ENCODE results near the gene ARFRP1.
"Not testable (repeated sequence)": the region's sequence is repeated elsewhere in the genome, so short reads cannot be mapped to it uniquely, and the experiment has no call there.

ARFRP1 gene

DNA sequence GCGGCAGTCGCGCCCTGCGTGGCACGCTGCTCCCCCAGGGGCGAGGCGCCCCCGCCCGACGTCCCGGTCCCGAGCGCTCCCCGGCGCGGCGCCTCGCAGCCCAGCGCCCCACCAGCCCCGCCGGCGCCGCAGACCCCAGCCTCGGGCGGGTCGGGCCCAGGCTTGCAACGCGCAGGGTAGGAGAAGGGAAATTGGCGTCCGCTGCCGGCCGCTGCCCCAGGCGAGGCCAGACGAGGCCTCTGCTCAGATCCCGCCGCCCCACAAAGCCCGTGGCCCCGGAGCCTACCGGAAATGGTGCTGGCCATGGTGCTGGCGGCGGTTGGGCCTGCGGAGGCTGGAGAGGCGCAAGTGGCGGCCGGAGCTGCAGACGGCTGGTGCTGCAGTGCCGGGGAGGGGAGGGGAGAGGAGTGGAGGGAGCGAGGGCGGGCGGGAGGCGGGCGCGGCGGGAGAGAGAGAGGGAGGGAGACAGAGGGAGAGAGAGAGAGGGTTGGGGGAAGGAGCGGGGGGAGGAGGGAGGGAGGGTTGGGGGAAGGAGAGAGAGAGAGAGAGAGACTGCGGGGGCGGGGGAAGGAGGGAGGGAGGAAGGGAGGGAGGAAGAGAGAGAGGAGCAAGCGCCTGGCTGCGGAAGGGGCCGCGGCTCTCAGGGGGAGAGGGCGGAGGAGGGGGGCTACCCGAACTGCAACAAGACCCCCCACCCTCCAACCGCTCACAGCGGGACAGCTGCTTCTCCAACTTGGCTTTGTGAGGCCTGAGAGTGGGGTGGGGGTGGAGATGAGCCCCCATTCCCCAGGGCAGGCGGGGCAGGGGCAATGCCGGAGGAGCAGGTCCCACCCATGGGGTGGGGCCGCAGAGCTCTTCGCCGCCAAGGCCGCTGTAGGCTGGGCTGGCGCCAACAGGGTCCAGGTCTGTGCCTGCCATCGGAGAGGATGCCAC is 54.5 kb downstream of the ARFRP1 start, which contains the start of gene STMN3:
STMN3 (minus strand) TSS at position 384 of the 933 bp plus-strand sequence; CDS start at position 305, 79 bp downstream.
- peak; percentile 73 to 81 for DNase-seq

DNA sequence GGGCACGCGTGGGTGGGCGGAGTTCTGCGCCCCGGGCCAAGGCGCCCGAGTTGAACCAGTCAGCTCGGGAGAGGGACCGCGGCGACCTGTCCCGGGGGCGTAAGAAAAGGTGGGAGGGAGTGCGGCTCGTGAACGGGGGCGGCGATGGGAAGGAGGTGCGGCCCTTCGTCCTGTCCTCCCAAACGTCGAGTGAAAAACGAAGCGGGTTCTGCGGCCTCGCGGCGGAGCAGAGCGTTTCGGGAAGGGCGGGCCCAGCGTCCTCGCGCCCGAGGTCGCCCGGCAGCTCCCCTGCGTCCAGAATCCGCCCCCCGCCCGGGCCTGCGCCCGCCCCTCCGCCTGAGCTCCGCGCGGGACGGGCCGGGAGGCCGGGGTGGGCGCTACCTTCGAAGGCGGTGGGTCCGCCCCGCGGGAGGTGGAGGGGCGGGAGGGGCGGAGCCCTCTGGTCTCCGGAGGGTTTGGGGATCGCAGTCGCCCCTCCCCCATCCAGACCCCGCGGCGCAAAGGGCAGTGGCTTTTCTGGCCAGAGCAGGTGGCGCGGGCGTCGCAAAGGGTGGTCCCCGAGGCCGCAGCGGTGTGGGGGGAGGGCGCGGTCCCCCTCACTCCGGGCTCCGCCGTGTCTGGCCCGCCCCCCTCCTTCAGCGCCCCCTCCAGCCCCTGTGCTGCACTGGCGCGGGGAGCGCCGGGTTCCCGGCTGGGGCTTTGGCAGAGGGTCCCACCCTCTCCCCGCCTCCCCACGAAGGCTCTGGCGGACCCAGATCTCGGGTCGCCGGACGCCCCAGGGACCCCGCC is 55.4 kb downstream of the ARFRP1 start:
- DNase-seq, result peak in 1 of 2 experiments; percentile 8

DNA sequence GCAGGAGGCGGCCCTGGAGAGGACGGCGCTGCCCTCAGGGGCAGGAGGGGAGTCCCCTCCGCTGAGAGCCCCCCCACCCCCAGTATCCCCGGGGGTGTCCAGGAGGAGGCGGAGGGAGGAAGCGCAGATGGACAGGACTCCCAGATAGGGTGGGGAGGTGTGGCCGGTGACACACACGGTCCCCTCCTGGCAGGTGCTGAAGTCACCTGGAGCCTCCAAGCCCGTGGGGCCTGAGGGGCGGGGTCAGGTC is 55.9 kb downstream of the ARFRP1 start:
- DNase-seq, result no peak

DNA sequence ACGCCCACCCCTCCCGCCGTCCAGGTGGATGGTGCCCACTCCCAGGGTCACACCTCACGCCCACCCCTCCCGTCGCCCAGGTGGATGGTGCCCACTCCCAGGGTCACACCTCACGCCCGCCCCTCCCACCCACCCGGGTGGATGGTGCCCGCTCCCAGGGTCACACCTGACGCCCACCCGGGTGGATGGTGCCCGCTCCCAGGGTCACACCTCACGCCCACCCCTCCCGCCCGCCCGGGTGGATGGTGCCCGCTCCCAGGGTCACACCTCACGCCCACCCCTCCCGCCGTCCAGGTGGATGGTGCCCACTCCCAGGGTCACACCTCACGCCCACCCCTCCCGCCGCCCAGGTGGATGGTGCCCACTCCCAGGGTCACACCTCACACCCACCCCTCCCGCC is 57.3 kb downstream of the ARFRP1 start:
- not testable (repeated sequence) for DNase-seq

DNA sequence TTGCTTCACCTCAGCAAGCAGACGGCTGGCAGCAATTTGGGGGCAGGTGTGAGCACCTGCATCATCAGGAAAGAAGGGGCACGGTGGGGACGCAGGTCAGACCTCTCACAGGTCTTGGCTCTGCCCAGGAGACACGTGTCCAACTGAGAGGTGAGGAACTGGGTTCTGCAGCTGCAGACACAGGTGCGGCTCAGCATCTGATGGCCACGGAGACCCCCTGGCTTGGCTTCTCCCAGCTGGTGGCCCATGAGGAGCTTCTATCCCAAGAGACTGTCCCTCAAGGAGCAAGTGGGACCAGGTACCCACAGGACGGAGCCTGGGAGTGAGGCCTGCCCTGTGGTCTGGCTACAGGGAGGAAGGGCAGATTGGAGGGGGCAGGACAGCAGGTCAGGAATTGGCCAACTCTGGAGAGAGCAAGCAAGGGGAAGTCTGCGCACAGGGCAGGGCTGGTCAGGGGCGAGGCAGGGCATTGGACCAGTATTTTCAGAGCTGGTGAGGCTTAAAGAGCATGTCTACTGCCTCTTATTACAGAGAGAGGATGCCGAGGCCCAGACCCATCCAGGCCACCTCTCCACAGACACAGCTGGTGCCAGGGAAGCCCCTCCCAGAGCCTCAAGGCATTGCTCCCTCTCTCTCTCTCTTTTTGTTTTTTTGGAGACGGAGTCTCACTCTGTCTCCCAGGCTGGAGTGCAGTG is 58.7 kb downstream of the ARFRP1 start:
- DNase-seq, result no peak

Measured in Kasumi-1 (cell line).